Measurements from ENCODE around the gene HSD17B11.

Gene HSD17B11

GRCh38 chr4:87366521-87367162 is 24.3 kb downstream of the HSD17B11 start:
- no peak for TF ChIP-seq CTCF (IDR thresholded peaks at IDR 0.05)

GRCh38 chr4:87365348-87365747 is 25.6 kb downstream of the HSD17B11 start:
- no peak for TF ChIP-seq CTCF (IDR thresholded peaks at IDR 0.05)

- no peak for TF ChIP-seq CTCF (IDR thresholded peaks at IDR 0.05)
Observed at GRCh38 chr4:87363552-87363951, 27.4 kb downstream of the HSD17B11 start.

GRCh38 chr4:87360338-87360935 is 30.6 kb downstream of the HSD17B11 start:
- TF ChIP-seq CTCF (IDR thresholded peaks at IDR 0.05): no peak

GRCh38 chr4:87359258-87359657 is 31.7 kb downstream of the HSD17B11 start:
- TF ChIP-seq CTCF (IDR thresholded peaks at IDR 0.05): no peak

GRCh38 chr4:87356832-87357526 is 34.0 kb downstream of the HSD17B11 start:
- TF ChIP-seq CTCF (IDR thresholded peaks at IDR 0.05): no peak

GRCh38 chr4:87354168-87355102 is 36.6 kb downstream of the HSD17B11 start:
- TF ChIP-seq CTCF (IDR thresholded peaks at IDR 0.05): no peak

Data from LNCAP (cell line).